Hepatocyte (in vitro differentiated cells): ENCODE measurements around the gene SRSF5. TPM values are rescaled to one million over a fixed set of nuclear protein-coding genes. Genes with fewer than 3 reads are reported as not detected.
"Not testable (repeated sequence)": the region's sequence is repeated elsewhere in the genome, so short reads cannot be mapped to it uniquely, and the experiment has no call there.

ENCODE experiments used
- DNase-seq: peaks from one replicate; pipeline ENCODE4 v3.0.0-alpha.2; 2016; ENCODE audit warnings: low spot score
- H2AFZ ChIP-seq: fragments of 200-600 bp; sonication (generic); 2 replicates; pipeline ENCODE4 v1.6.0; 2016; ENCODE audit warnings: antibody characterized with exemption, mild to moderate bottlenecking
- H3K27ac ChIP-seq: fragments of 200-600 bp; sonication (generic); 2 replicates; pipeline ENCODE4 v1.5.1; 2016; ENCODE audit warnings: mild to moderate bottlenecking
- H3K27me3 ChIP-seq: fragments of 200-600 bp; sonication (generic); 2 replicates; pipeline ENCODE4 v1.6.1; 2016
- H3K36me3 ChIP-seq: fragments of 200-600 bp; sonication (generic); replicated peaks from 2 replicates; pipeline ENCODE4 v1.5.1; 2016; ENCODE audit warnings: low read depth; ENCODE audit not compliant: insufficient read depth
- H3K4me1 ChIP-seq: fragments of 200-600 bp; sonication (generic); 2 replicates; pipeline ENCODE4 v1.5.1; 2016; ENCODE audit warnings: mild to moderate bottlenecking, moderate library complexity; ENCODE audit not compliant: insufficient read depth
- H3K4me2 ChIP-seq: fragments of 200-600 bp; sonication (generic); 2 replicates; pipeline ENCODE4 v1.6.0; 2016
- H3K4me3 ChIP-seq: fragments of 200-600 bp; sonication (generic); 2 replicates; pipeline ENCODE4 v1.5.1; 2016; ENCODE audit warnings: mild to moderate bottlenecking
- H3K79me2 ChIP-seq: fragments of 200-600 bp; sonication (generic); 2 replicates; pipeline ENCODE4 v1.6.0; 2017; ENCODE audit warnings: mild to moderate bottlenecking
- H3K9me2 ChIP-seq: fragments of 200-600 bp; sonication (generic); replicated peaks from 2 replicates; pipeline ENCODE4 v1.6.0; 2017; ENCODE audit warnings: mild to moderate bottlenecking; ENCODE audit not compliant: insufficient read depth
- H3K9me3 ChIP-seq: fragments of 200-600 bp; sonication (generic); 2 replicates; pipeline ENCODE4 v1.5.1; 2016; ENCODE audit warnings: low read depth, mild to moderate bottlenecking
- H4K20me1 ChIP-seq: fragments of 200-600 bp; sonication (generic); 2 replicates; pipeline ENCODE4 v1.6.0; 2016; ENCODE audit warnings: mild to moderate bottlenecking; ENCODE audit not compliant: insufficient read depth, poor library complexity, severe bottlenecking
- CTCF ChIP-seq: fragments of 200-600 bp; sonication (generic); IDR thresholded peaks from 2 replicates; pipeline ENCODE4 v1.5.1; 2016; ENCODE audit warnings: antibody characterized with exemption, mild to moderate bottlenecking; ENCODE audit not compliant: poor library complexity
- EZH2 ChIP-seq: fragments of 200-600 bp; sonication (generic); IDR thresholded peaks from 2 replicates; pipeline ENCODE4 v1.6.1; 2016; ENCODE audit warnings: antibody characterized with exemption, mild to moderate bottlenecking, borderline replicate concordance
- EZH2phosphoT487 ChIP-seq: fragments of 200-600 bp; sonication (generic); IDR thresholded peaks from one replicate; pipeline ENCODE4 v1.6.1; 2018; ENCODE audit warnings: antibody characterized with exemption, mild to moderate bottlenecking, low read depth, moderate library complexity; ENCODE audit not compliant: unreplicated experiment, severe bottlenecking
- WGBS: methylation state at CpG from one replicate; pipeline ENCODE4 v1.1.6; 2016; ENCODE audit warnings: low lambda C conversion rate; ENCODE audit errors: missing lambda C conversion rate; 5-methylcytosine and 5-hydroxymethylcytosine counted together
- polyA plus RNA-seq: library from polyadenylated mRNA; unstranded; fragments of >200 nt; fragmentation: Nextera tagmentation; extraction: Ambion mirVana; gene quantifications from 2 replicates; pipeline ENCODE4 v1.2.1, GENCODE V29; 2016
- total RNA-seq: library from RNA; depleted of rRNA; stranded (reverse); fragments of >200 nt; gene quantifications from 2 replicates; pipeline ENCODE4 v1.2.3, GENCODE V29; 2014

The SRSF5 gene
- 262 and 263 TPM in 2 replicates for total RNA-seq
- polyA plus RNA-seq: 386 and 447 TPM in 2 replicates

GRCh38 chr14:69766984-69767368 is at the start of gene SRSF5:
SRSF5 (plus strand) TSS chr14:69767142; CDS start chr14:69768157, 1,015 bp downstream.
- TF ChIP-seq EZH2phosphoT487: no peak
- TF ChIP-seq CTCF: no peak
- no peak for TF ChIP-seq EZH2
- Histone ChIP-seq H3K79me2 (peaks cover 52% of the 10 kb centered on the region), H3K9me2 (no peaks in the 10 kb centered on the region), H3K36me3 (peaks cover 24% of the 10 kb centered on the region), H3K27me3 (no peaks in the 10 kb centered on the region), H3K27ac (peak within 1 kb of the TSS; percentile 100), H2AFZ (peak within 1 kb of the TSS; percentile 37), H3K4me3 (peak within 1 kb of the TSS; percentile 78), H4K20me1 (peaks cover 43% of the 10 kb centered on the region), H3K4me1 (peaks cover 21% of the 10 kb centered on the region), H3K4me2 (peak within 1 kb of the TSS; percentile 93), H3K9me3 (no peaks in the 10 kb centered on the region)
- under 1% methylated on average over 31 of the region's 31 CpGs for WGBS
- peak; percentile 97 for DNase-seq

GRCh38 chr14:69718614-69719013 is 48.3 kb upstream of the SRSF5 start:
- not testable (repeated sequence) for H3K79me2 ChIP-seq, H3K27ac ChIP-seq, H3K9me3 ChIP-seq, H4K20me1 ChIP-seq, H3K4me2 ChIP-seq, H3K27me3 ChIP-seq, H3K36me3 ChIP-seq, DNase-seq, H2AFZ ChIP-seq, H3K9me2 ChIP-seq, H3K4me3 ChIP-seq
- H3K4me1 ChIP-seq: peaks cover 22% of the 10 kb centered on the region
- 93% methylated on average over 2 of the region's 2 CpGs for WGBS

GRCh38 chr14:69719501-69719951 is 47.4 kb upstream of the SRSF5 start:
- Histone ChIP-seq H3K27ac (peak overlapping the region; percentile 7), H3K9me2 (no peaks in the 10 kb centered on the region), H3K79me2 (no peaks in the 10 kb centered on the region), H3K4me1 (peaks cover 13% of the 10 kb centered on the region), H3K9me3 (no peaks in the 10 kb centered on the region), H2AFZ (no peak overlapping the region), H3K36me3 (no peaks in the 10 kb centered on the region), H3K27me3 (no peaks in the 10 kb centered on the region), H3K4me3 (no peak overlapping the region), H3K4me2 (no peak overlapping the region), H4K20me1 (no peaks in the 10 kb centered on the region)
- 62% methylated on average over 7 of the region's 7 CpGs for WGBS
- DNase-seq: peak; percentile 50
- TF ChIP-seq CTCF (no peak), EZH2phosphoT487 (no peak), EZH2 (no peak)

GRCh38 chr14:69720912-69721311 is 46.0 kb upstream of the SRSF5 start:
- Histone ChIP-seq H3K27me3 (no peaks in the 10 kb centered on the region), H3K9me3 (no peaks in the 10 kb centered on the region)

More at GRCh38 chr14:69720912-69721311, 46.0 kb upstream of the SRSF5 start:
- WGBS: 65% methylated on average over 4 of the region's 4 CpGs
- TF ChIP-seq EZH2: no peak
- no peak for TF ChIP-seq EZH2phosphoT487
- TF ChIP-seq CTCF: no peak
- Histone ChIP-seq H3K4me3 (no peak overlapping the region), H2AFZ (no peak overlapping the region), H3K4me2 (no peak overlapping the region), H4K20me1 (no peaks in the 10 kb centered on the region), H3K79me2 (no peaks in the 10 kb centered on the region), H3K36me3 (no peaks in the 10 kb centered on the region), H3K4me1 (peaks cover 9% of the 10 kb centered on the region), H3K27ac (no peak overlapping the region), H3K9me2 (no peaks in the 10 kb centered on the region)
- no peak for DNase-seq
